HepG2 (cell line): ENCODE data around the gene ZNF792. TPM values are rescaled to one million over a fixed set of nuclear protein-coding genes. Genes with fewer than 3 reads are reported as not detected.

Source experiments
- BCL6 ChIP-seq: IDR thresholded peaks from 2 replicates; pipeline ENCODE4 v1.6.1; 2016; ENCODE audit warnings: missing genetic modification reagents, missing compliant biosample characterization
- IRF9 ChIP-seq: sonication (generic); formaldehyde crosslinking; IDR thresholded peaks from 2 replicates; pipeline ENCODE4 v1.8.0; 2022; ENCODE audit warnings: missing genetic modification reagents, mild to moderate bottlenecking, borderline replicate concordance
- LCORL ChIP-seq, 2 experiments: fragments of 450-650 bp in 1 of 2; sonication (generic) in 1 of 2; formaldehyde crosslinking in 1 of 2; IDR thresholded peaks; 2 replicates each; pipeline versions ENCODE4 v1.5.0 to v1.6.1; 2017 to 2020; ENCODE audit warnings: antibody characterized with exemption in 1 of 2, missing genetic modification reagents in 1 of 2
- MZF1 ChIP-seq: sonication (generic); formaldehyde crosslinking; IDR thresholded peaks from 2 replicates; pipeline ENCODE4 v1.8.1; 2023; ENCODE audit warnings: mild to moderate bottlenecking, missing genetic modification reagents, borderline replicate concordance
- NFATC3 ChIP-seq: sonication (generic); formaldehyde crosslinking; IDR thresholded peaks from 2 replicates; pipeline ENCODE4 v1.5.1; 2020; ENCODE audit warnings: mild to moderate bottlenecking, missing genetic modification reagents
- TEAD3 ChIP-seq: optimal IDR thresholded peaks from 2 replicates; pipeline ENCODE3; 2016; ENCODE audit warnings: borderline replicate concordance
- ZBED4 ChIP-seq: sonication (generic); formaldehyde crosslinking; IDR thresholded peaks from 2 replicates; pipeline ENCODE4 v1.4.0; 2020; ENCODE audit warnings: missing genetic modification reagents, borderline replicate concordance
- ZKSCAN8 ChIP-seq: IDR thresholded peaks from 2 replicates; pipeline ENCODE4 v1.6.1; 2016; ENCODE audit warnings: borderline replicate concordance, missing genetic modification reagents, missing compliant biosample characterization
- ZNF143 ChIP-seq: sonication (generic); formaldehyde crosslinking; IDR thresholded peaks from 2 replicates; pipeline ENCODE4 v1.4.0; 2020; ENCODE audit warnings: missing genetic modification reagents
- ZNF207 ChIP-seq: fragments of 450-650 bp; IDR thresholded peaks from 2 replicates; pipeline ENCODE4 v1.6.1; 2016; ENCODE audit warnings: antibody characterized with exemption, borderline replicate concordance
- ZNF260 ChIP-seq: sonication (generic); formaldehyde crosslinking; IDR thresholded peaks from 2 replicates; pipeline ENCODE4 v1.4.0; 2020; ENCODE audit warnings: missing genetic modification reagents, low read depth, mild to moderate bottlenecking, borderline replicate concordance
- ZNF317 ChIP-seq: sonication (generic); formaldehyde crosslinking; IDR thresholded peaks from 2 replicates; pipeline ENCODE4 v1.5.0; 2020; ENCODE audit warnings: mild to moderate bottlenecking, missing genetic modification reagents
- ZNF337 ChIP-seq: sonication (generic); formaldehyde crosslinking; IDR thresholded peaks from 2 replicates; pipeline ENCODE4 v1.5.1; 2020; ENCODE audit warnings: missing genetic modification reagents, low read depth, mild to moderate bottlenecking, borderline replicate concordance
- ZNF34 ChIP-seq: sonication (generic); formaldehyde crosslinking; IDR thresholded peaks from 2 replicates; pipeline ENCODE4 v1.4.0; 2020; ENCODE audit warnings: mild to moderate bottlenecking, missing genetic modification reagents, borderline replicate concordance
- ZNF543 ChIP-seq: sonication (generic); formaldehyde crosslinking; IDR thresholded peaks from 2 replicates; pipeline ENCODE4 v1.4.0; 2020; ENCODE audit warnings: mild to moderate bottlenecking, missing genetic modification reagents
- ZNF609 ChIP-seq: sonication (generic); formaldehyde crosslinking; IDR thresholded peaks from 2 replicates; pipeline ENCODE4 v1.4.0; 2020; ENCODE audit warnings: mild to moderate bottlenecking, missing genetic modification reagents, borderline replicate concordance
- ZNF737 ChIP-seq: sonication (generic); formaldehyde crosslinking; IDR thresholded peaks from 2 replicates; pipeline ENCODE4 v1.5.0; 2020; ENCODE audit warnings: missing genetic modification reagents, mild to moderate bottlenecking, borderline replicate concordance
- ZNF891 ChIP-seq: sonication (generic); formaldehyde crosslinking; IDR thresholded peaks from 2 replicates; pipeline ENCODE4 v1.5.0; 2020; ENCODE audit warnings: mild to moderate bottlenecking, missing genetic modification reagents
- ZSCAN12 ChIP-seq: sonication (generic); formaldehyde crosslinking; IDR thresholded peaks from 2 replicates; pipeline ENCODE4 v1.9.0; 2021; ENCODE audit warnings: mild to moderate bottlenecking, missing genetic modification reagents
- ZSCAN31 ChIP-seq: sonication (generic); formaldehyde crosslinking; IDR thresholded peaks from 2 replicates; pipeline ENCODE4 v1.5.0; 2020; ENCODE audit warnings: low read depth, mild to moderate bottlenecking, missing genetic modification reagents
- polyA plus RNA-seq, 8 experiments: library from polyadenylated mRNA; depleted of rRNA in 3 of 8; stranded (reverse) in 7 of 8; unstranded in 1 of 8; fragments of >200 nt; fragmentation: Illumina TruSeq in 4 of 8; extraction: Trizol in 4 of 8; gene quantifications; 2 replicates each; pipeline versions ENCODE4 v1.2.1 to v1.2.3, GENCODE V29; 2011 to 2016; ENCODE audit warnings: low read depth in 4 of 8, missing spikeins in 1 of 8, mixed read lengths in 1 of 8; ENCODE audit not compliant: insufficient read depth in 1 of 8
- total RNA-seq, 5 experiments: library from RNA; depleted of rRNA; stranded (reverse); fragments of >200 nt; fragmentation: Illumina TruSeq; extraction: Trizol; gene quantifications; 2 replicates each; pipeline ENCODE4 v1.2.3, GENCODE V29; 2016; ENCODE audit warnings: low read depth in 1 of 5

Gene ZNF792
- total and polyA plus RNA-seq, 2 of the 13 experiments (the other 11 are each of a cell fraction or from before 2014, with no cell fraction given), result 5.5 to 11.5 TPM

GRCh38 chr19:34998777-34999497, 34.9 kb upstream of the ZNF792 start (continued):
- TF ChIP-seq ZNF609 (CRISPR knock-in tag) (no peak), ZNF260 (CRISPR knock-in tag) (no peak), MZF1 (no peak), ZBED4 (no peak), IRF9 (no peak), NFATC3 (CRISPR knock-in tag) (no peak), TEAD3 (no peak), LCORL (IDR thresholded peaks at IDR 0.05) (no peak), LCORL (CRISPR knock-in tag; IDR thresholded peaks at IDR 0.05) (no peak), BCL6 (CRISPR knock-in tag) (no peak), ZNF143 (CRISPR knock-in tag) (no peak), ZNF337 (CRISPR knock-in tag) (no peak), ZNF34 (CRISPR knock-in tag) (no peak), ZNF207 (no peak), ZKSCAN8 (CRISPR knock-in tag) (no peak), ZSCAN31 (CRISPR knock-in tag) (no peak), ZNF891 (no peak), ZNF317 (CRISPR knock-in tag) (no peak), ZNF737 (CRISPR knock-in tag) (no peak), ZNF543 (no peak), ZSCAN12 (CRISPR knock-in tag) (no peak)
